GM19035 (cell line): ENCODE measurements around the gene PRODH2.

Experiments
- ATAC-seq: cut with Tn5 transposase; IDR thresholded peaks from one replicate; pipeline ENCODE4 v1.9.1; 2021; ENCODE audit not compliant: unreplicated experiment

PRODH2 gene

GRCh38 chr19:35759697-35760096 lies 52.9 kb downstream of the PRODH2 start:
- ATAC-seq: no peak

GRCh38 chr19:35757749-35758608 lies 54.7 kb downstream of the PRODH2 start, which contains the start of gene PROSER3:
PROSER3 (plus strand) TSS chr19:35758176; CDS start chr19:35758216, 40 bp downstream.
- peak; percentile 96 for ATAC-seq

GRCh38 chr19:35757231-35757748 lies 55.4 kb downstream of the PRODH2 start:
- no peak for ATAC-seq

GRCh38 chr19:35756377-35757230 lies 56.0 kb downstream of the PRODH2 start, which contains the start of gene HSPB6:
HSPB6 (minus strand) TSS chr19:35757029; CDS start chr19:35757008, 21 bp downstream.
- ATAC-seq: no peak

- ATAC-seq: no peak
These were observed 56.9 kb downstream of the PRODH2 start for GRCh38 chr19:35755550-35756376.

- ATAC-seq: no peak
These were observed 57.5 kb downstream of the PRODH2 start for GRCh38 chr19:35755131-35755549.

- ATAC-seq: no peak
These were observed 58.1 kb downstream of the PRODH2 start for GRCh38 chr19:35754370-35755130.

- no peak for ATAC-seq
These were observed 58.8 kb downstream of the PRODH2 start for GRCh38 chr19:35753634-35754369.

GRCh38 chr19:35752746-35753350 lies 59.8 kb downstream of the PRODH2 start:
- no peak for ATAC-seq

GRCh38 chr19:35751839-35752745 lies 60.6 kb downstream of the PRODH2 start:
- no peak for ATAC-seq

GRCh38 chr19:35750167-35750566 lies 62.5 kb downstream of the PRODH2 start:
- ATAC-seq: no peak
